ENCODE results near the gene ZAP70.

The ZAP70 gene

DNA sequence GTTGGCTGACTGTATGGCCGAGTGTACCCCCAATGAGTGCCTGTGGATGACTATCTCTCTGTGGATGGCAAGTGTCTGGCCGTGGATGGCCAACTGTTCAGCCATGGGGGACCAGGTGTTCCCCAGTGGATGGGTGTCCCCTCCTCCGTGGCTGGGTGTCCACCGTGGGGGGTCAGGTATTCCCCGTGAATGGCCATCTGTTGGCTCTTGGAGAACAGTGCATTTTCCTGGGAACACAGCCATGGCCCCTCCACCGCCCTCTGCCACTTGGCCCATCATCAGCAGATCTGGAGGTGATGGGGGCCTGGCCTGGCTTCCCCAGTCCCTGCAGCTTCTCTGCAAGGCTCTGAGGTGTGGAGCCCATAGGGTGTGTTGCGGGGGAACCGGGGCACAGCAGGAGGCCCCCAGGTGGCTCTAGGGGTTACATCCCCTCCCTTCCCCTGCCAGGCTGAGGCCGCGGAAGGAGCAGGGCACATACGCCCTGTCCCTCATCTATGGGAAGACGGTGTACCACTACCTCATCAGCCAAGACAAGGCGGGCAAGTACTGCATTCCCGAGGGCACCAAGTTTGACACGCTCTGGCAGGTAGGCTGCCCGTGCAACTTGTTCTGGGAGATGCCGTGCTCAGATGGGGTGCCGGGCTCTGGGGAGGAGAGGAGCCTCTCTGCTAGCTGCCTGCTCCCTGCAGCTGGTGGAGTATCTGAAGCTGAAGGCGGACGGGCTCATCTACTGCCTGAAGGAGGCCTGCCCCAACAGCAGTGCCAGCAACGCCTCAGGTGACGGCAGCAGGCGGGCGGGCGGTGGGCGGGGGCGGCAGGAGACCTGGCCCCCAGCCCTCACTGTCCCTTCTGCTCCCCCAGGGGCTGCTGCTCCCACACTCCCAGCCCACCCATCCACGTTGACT lies 19.3 kb downstream of the ZAP70 start:
- DNase-seq (ENCODE audit: extremely low read depth, low read depth), result no peak
- TF ChIP-seq, protein P1, sequence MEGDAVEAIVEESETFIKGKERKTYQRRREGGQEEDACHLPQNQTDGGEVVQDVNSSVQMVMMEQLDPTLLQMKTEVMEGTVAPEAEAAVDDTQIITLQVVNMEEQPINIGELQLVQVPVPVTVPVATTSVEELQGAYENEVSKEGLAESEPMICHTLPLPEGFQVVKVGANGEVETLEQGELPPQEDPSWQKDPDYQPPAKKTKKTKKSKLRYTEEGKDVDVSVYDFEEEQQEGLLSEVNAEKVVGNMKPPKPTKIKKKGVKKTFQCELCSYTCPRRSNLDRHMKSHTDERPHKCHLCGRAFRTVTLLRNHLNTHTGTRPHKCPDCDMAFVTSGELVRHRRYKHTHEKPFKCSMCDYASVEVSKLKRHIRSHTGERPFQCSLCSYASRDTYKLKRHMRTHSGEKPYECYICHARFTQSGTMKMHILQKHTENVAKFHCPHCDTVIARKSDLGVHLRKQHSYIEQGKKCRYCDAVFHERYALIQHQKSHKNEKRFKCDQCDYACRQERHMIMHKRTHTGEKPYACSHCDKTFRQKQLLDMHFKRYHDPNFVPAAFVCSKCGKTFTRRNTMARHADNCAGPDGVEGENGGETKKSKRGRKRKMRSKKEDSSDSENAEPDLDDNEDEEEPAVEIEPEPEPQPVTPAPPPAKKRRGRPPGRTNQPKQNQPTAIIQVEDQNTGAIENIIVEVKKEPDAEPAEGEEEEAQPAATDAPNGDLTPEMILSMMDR (IDR thresholded peaks at IDR 0.05; ENCODE audit: low read depth, low read length), result no peak

DNA sequence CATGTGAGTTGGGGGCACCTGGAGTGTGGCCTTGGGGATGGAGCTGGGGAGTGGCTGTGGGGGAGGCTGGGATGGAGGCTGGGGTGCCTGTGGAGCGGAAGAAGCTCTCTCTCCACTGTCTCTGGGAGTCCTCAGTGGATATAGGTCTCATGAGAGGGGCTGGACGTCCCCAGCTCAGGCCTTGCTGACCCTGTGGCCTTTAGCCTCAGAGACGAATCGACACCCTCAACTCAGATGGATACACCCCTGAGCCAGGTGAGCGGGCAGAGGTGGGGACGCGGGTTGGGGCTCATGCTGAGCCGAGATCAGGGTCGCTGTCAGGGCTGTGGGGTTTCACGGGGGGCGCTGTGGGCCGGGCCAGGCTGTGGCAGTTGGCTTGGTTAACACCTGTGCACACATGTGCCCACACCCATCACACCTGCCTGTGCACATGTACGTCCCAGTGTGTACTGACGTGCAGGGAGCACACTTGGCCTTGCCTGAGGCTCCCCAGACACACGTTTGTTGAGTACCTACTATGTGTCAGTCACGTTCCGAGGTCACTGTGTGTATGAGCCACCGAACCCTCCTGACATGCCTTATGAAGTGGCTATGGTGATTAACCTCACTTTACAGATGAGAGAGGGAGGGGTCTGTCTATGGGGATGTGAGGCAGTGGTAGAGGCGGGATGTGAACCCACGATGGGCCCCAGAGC lies 20.1 kb downstream of the ZAP70 start:
- DNase-seq (ENCODE audit: extremely low read depth, low read depth), result no peak
- TF ChIP-seq, protein P1 (IDR thresholded peaks at IDR 0.05; ENCODE audit: low read depth, low read length), result no peak

DNA sequence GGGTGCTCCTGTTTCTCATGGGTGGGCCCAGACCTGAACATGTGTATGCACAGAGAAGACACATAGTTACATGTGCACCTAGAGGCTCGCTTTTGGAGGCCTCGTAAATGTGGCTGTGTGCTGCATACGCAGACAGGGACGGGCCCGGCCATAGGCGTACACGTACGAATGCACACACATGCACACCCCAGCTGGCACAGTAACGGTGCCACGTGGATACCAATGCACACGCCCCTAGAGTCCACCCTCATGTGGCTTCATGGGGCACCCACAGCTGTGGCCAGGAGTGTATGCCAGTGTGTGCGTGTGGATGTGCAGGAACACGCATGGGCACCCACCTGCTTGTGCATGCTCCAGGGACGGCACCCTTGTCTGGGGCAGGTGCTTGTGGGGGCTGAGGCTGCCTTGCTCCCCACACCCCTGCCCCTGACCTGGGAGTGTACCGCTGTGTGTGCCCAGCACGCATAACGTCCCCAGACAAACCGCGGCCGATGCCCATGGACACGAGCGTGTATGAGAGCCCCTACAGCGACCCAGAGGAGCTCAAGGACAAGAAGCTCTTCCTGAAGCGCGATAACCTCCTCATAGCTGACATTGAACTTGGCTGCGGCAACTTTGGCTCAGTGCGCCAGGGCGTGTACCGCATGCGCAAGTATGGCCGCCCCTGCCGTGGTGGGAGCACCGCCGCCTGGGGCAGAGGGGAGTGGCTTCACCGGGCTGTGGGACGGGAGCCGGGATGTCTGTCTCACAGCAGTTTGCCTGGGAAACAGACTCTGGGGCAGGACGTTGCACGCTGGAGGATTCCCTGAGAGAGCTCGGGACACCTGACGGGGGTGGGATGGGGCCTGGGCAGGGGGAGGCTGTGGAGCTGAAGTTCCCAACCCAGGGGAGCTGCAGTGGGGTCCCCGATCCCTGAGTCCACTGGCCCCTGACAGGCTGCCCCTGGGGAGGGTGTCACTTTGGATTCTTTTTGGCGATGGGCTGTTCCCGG lies 21.0 kb downstream of the ZAP70 start:
- TF ChIP-seq, protein P1 (IDR thresholded peaks at IDR 0.05; ENCODE audit: low read depth, low read length), result no peak
- no peak for DNase-seq (ENCODE audit: extremely low read depth, low read depth)

DNA sequence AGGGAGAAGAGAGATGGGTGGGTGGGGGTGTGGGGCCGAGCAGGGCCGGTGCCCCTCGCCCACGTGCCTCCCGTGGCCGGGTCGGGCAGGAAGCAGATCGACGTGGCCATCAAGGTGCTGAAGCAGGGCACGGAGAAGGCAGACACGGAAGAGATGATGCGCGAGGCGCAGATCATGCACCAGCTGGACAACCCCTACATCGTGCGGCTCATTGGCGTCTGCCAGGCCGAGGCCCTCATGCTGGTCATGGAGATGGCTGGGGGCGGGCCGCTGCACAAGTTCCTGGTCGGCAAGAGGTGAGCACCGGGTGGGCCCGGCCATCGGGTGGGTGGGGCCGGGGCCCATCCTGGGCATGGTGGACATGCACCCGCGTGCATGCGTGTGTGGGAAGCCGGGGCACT lies 21.8 kb downstream of the ZAP70 start:
- DNase-seq (ENCODE audit: extremely low read depth, low read depth), result no peak
- TF ChIP-seq, protein P1 (IDR thresholded peaks at IDR 0.05; ENCODE audit: low read depth, low read length), result no peak

DNA sequence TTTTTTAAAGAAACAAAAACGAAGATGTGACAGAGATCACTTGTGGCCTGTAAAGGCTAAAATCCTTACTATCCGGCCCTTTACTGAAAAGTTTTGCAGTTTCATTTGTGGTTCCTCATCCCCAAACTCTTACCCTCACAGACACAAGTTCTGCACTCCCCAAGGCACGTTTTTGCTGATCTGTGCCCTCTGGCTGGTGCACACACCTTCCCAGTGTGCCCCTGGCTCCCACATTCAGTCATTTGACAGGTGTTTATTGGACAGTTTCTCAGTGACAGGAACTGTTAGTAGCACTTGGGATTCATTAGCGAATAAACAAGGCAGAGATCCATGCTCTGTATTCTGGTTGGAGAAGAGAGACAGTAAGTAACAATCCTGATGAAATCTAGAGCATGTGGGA lies 22.8 kb downstream of the ZAP70 start:
- TF ChIP-seq, protein P1 (IDR thresholded peaks at IDR 0.05; ENCODE audit: low read depth, low read length), result no peak
- no peak for DNase-seq (ENCODE audit: extremely low read depth, low read depth)

DNA sequence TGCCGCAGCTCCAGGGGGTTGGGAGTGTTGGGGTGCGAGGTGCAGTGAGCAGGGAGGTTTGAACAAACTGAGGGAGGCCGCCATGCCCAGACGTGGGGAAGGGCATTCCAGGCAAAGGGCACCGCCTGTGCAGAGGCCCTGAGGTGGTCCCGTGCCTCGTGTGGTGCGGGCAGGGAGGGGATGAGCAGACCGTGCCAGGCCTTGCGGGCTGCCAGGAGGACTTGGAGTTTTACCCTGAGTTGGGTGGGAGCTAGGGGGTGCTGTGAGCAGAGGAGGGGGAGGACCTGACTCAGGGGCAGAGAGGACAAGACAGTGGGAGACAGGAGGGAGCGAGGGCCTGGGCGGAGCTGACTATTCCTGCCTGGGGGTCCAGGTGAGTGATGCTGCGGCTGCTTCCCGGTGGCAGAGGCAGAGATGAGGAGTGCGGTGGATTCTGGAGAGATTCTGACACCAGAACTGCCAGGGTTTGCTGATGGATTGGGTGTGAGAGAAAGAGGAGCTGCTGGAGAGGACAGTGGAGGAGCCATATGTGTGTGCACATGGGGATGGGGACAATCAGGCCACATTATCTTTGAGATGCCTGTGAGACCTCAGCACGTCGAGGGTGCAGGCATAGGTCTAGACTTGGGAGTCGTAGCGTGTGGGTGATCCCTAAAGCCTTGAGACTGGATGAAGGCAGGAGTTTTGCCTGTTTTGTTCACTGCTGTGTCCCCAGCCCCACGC lies 23.4 kb downstream of the ZAP70 start:
- no peak for DNase-seq (ENCODE audit: extremely low read depth, low read depth)
- TF ChIP-seq, protein P1 (IDR thresholded peaks at IDR 0.05; ENCODE audit: low read depth, low read length), result no peak

Data from AG09319 (cell line).